Dendritic cell treated with granulocyte-macrophage colony-stimulating factor and Interleukin-4, amounts not matched to agents 40 ng/mL and 50 ng/mL, for 4 days (primary cell): ENCODE data around the gene WDR70.
"Not testable (repeated sequence)": the region's sequence is repeated elsewhere in the genome, so short reads cannot be mapped to it uniquely, and the experiment has no call there.

Source experiments
- H3K27ac Mint-ChIP-seq: one replicate; pipeline ENCODE4 v1.8.0; 2022; ENCODE audit warnings: mild to moderate bottlenecking, mixed read lengths
- H3K27me3 Mint-ChIP-seq: one replicate; pipeline ENCODE4 v1.8.0; 2022; ENCODE audit warnings: mild to moderate bottlenecking, mixed read lengths
- H3K36me3 Mint-ChIP-seq: one replicate; pipeline ENCODE4 v1.8.0; 2022; ENCODE audit warnings: low read depth, mixed read lengths
- H3K4me1 Mint-ChIP-seq: one replicate; pipeline ENCODE4 v1.8.0; 2022; ENCODE audit warnings: low read depth, mixed read lengths
- H3K4me3 Mint-ChIP-seq: one replicate; pipeline ENCODE4 v1.8.0; 2022; ENCODE audit warnings: mild to moderate bottlenecking, moderate library complexity, mixed read lengths
- H3K9me3 Mint-ChIP-seq: one replicate; pipeline ENCODE4 v1.8.0; 2022; ENCODE audit warnings: mixed read lengths
- intact Hi-C: fragments of 100-400 bp; cut with micrococcal nuclease; formaldehyde crosslinking; loops from one replicate; pipeline ENCODE4 v1.15.0; 2022

WDR70 gene

GRCh38 chr5:37767961-37768360, 388.8 kb downstream of the WDR70 start:
- no peaks in the 10 kb centered on the region for H3K27me3 Mint-ChIP-seq
- intact Hi-C loops = no loop called here
- no peaks in the 10 kb centered on the region for H3K4me1 Mint-ChIP-seq
- no peaks in the 10 kb centered on the region for H3K9me3 Mint-ChIP-seq
- H3K36me3 Mint-ChIP-seq = no peaks in the 10 kb centered on the region
- no peak overlapping the region for H3K27ac Mint-ChIP-seq
- no peak overlapping the region for H3K4me3 Mint-ChIP-seq

DNA sequence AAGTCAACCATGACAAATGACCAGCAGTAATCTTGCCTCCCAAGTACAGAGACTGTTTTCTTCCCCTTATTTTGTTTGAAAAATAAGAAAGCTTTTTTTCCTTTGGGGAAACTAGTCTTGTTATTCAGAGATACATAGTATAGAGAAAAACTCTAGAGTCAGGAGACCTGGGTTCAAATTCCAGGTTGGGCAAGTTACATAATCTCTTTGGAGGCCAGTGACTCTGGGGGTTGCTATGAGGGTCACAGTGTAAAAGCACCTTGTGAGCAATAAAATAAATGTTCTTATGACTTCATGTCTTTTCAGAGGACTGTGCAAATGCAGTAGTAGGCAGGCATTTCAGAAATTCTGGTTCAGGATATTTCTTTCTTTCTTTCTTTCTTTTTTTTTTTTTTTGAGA, 389.3 kb downstream of the WDR70 start:
- Mint-ChIP-seq H3K27me3 (no peaks in the 10 kb centered on the region), H3K4me3 (no peak overlapping the region), H3K27ac (no peak overlapping the region), H3K36me3 (no peaks in the 10 kb centered on the region), H3K9me3 (no peaks in the 10 kb centered on the region), H3K4me1 (no peaks in the 10 kb centered on the region)
- intact Hi-C loops = no loop called here

- Mint-ChIP-seq H3K27me3 (no peaks in the 10 kb centered on the region), H3K4me1 (no peaks in the 10 kb centered on the region), H3K4me3 (no peak overlapping the region), H3K27ac (no peak overlapping the region), H3K36me3 (no peaks in the 10 kb centered on the region), H3K9me3 (peaks cover under 1% of the 10 kb centered on the region)
- intact Hi-C loops = no loop called here
These were observed 390.0 kb downstream of the WDR70 start for GRCh38 chr5:37769108-37769507.

DNA sequence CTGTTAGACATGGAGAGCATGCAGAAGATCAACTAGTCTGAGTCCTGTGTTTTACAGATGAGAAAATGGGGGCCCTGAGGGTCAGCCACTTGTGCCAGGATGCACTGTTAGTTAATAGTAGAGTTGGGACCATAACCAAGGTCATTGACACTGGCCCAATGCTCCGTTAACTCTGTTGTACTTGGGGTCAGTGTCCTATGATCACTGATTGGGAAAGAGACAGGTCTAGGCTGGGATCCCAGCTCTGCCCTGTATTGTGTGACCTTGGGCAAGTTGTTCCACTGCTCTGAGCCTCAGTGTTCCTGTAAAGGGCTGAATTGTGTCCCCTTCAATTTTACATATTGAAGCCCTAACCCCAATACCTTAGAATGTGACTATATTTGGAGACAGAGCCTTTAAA, 390.7 kb downstream of the WDR70 start:
- Mint-ChIP-seq H3K4me1 (no peaks in the 10 kb centered on the region), H3K36me3 (no peaks in the 10 kb centered on the region), H3K9me3 (peaks cover 7% of the 10 kb centered on the region), H3K27ac (no peak overlapping the region), H3K4me3 (no peak overlapping the region), H3K27me3 (no peaks in the 10 kb centered on the region)
- intact Hi-C loops = no loop called here

GRCh38 chr5:37770786-37771185, 391.7 kb downstream of the WDR70 start:
- Mint-ChIP-seq H3K27me3 (no peaks in the 10 kb centered on the region), H3K36me3 (no peaks in the 10 kb centered on the region), H3K27ac (no peak overlapping the region), H3K9me3 (peaks cover 14% of the 10 kb centered on the region), H3K4me1 (no peaks in the 10 kb centered on the region), H3K4me3 (no peak overlapping the region)
- intact Hi-C loops = no loop called here

DNA sequence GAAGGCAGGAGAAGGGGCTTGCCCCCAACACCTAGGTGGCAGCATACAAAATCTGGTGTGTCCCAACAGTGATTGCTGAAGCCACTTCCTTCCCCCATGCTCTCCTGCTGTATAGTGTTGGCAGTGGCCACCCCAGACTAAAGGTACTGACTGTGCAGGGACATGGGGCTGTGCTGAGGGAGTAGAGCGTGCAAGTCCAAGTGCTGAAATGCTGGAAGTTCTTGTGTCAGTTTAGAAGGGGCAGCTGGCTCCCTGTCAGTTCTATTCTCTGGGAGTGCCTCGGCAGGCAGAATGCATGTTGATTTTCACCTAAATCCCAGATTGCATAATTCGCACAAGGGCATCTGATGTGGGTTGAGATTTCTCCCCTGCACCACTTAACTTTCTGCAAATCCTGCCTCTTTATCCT, 392.1 kb downstream of the WDR70 start:
- H3K36me3 Mint-ChIP-seq = no peaks in the 10 kb centered on the region
- H3K27me3 Mint-ChIP-seq = no peaks in the 10 kb centered on the region
- H3K4me3 Mint-ChIP-seq = no peak overlapping the region
- peaks cover 14% of the 10 kb centered on the region for H3K9me3 Mint-ChIP-seq
- intact Hi-C loops = no loop called here
- H3K4me1 Mint-ChIP-seq = no peaks in the 10 kb centered on the region
- no peak overlapping the region for H3K27ac Mint-ChIP-seq

- no peaks in the 10 kb centered on the region for H3K36me3 Mint-ChIP-seq
- H3K27me3 Mint-ChIP-seq = no peaks in the 10 kb centered on the region
- H3K27ac Mint-ChIP-seq = no peak overlapping the region
- H3K9me3 Mint-ChIP-seq = peaks cover 14% of the 10 kb centered on the region
- H3K4me1 Mint-ChIP-seq = no peaks in the 10 kb centered on the region
- H3K4me3 Mint-ChIP-seq = no peak overlapping the region
- intact Hi-C loops = no loop called here
These were observed 392.6 kb downstream of the WDR70 start for GRCh38 chr5:37771731-37772130.

DNA sequence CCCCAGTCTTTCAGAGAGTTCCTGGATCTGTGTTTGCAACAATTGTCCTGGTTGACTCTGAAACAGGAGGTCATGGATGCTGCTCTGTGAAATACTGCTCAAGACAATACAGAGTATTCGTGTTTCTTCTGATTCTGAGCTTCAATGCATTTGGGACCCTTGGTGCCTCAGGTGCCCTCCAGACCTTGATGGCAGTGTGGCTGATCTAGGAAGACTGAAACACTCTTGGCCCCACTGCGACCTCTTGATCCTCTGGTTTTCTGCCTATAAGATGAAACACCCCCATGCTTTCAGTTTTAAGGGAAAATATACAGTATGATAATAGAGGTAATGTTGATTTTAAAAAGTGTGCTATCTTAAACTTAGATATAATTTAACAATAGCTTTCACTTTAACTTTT, 393.1 kb downstream of the WDR70 start:
- Mint-ChIP-seq H3K36me3 (no peaks in the 10 kb centered on the region), H3K4me3 (no peak overlapping the region), H3K9me3 (peaks cover 14% of the 10 kb centered on the region), H3K27ac (no peak overlapping the region), H3K27me3 (no peaks in the 10 kb centered on the region), H3K4me1 (no peaks in the 10 kb centered on the region)
- intact Hi-C loops = no loop called here

DNA sequence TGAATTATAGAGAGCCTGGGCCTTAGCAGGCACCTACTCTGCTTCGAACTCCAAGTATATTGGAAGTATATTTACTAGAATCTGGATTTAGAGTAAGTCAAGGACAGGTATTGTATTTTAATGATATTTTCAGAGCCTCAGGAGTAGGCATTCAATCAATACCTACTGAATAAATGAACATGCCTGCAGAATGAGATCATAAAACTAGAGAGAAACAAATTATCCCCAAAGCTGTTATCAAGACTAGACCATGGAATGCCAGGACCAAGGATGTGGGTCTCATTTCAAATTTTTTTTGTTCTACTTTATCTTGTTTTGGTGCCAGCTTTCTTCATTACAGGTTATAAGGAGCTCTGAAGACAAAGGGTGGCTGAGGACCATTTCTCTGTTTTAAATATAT, 394.7 kb downstream of the WDR70 start:
- H3K36me3 Mint-ChIP-seq = no peaks in the 10 kb centered on the region
- intact Hi-C loops = no loop called here
- H3K9me3 Mint-ChIP-seq = peaks cover 14% of the 10 kb centered on the region
- H3K27ac Mint-ChIP-seq = no peak overlapping the region
- no peak overlapping the region for H3K4me3 Mint-ChIP-seq
- no peaks in the 10 kb centered on the region for H3K4me1 Mint-ChIP-seq
- H3K27me3 Mint-ChIP-seq = no peaks in the 10 kb centered on the region

GRCh38 chr5:37774912-37775483, 395.9 kb downstream of the WDR70 start:
- no peak overlapping the region for H3K4me3 Mint-ChIP-seq
- H3K9me3 Mint-ChIP-seq = peaks cover 14% of the 10 kb centered on the region
- H3K36me3 Mint-ChIP-seq = no peaks in the 10 kb centered on the region
- no peak overlapping the region for H3K27ac Mint-ChIP-seq
- H3K4me1 Mint-ChIP-seq = no peaks in the 10 kb centered on the region
- H3K27me3 Mint-ChIP-seq = no peaks in the 10 kb centered on the region
- intact Hi-C loops = no loop called here

GRCh38 chr5:37776826-37777225, 397.7 kb downstream of the WDR70 start:
- Mint-ChIP-seq H3K36me3 (no peaks in the 10 kb centered on the region), H3K9me3 (peaks cover 14% of the 10 kb centered on the region), H3K27ac (no peak overlapping the region), H3K4me1 (no peaks in the 10 kb centered on the region), H3K27me3 (no peaks in the 10 kb centered on the region), H3K4me3 (no peak overlapping the region)
- intact Hi-C loops = no loop called here

GRCh38 chr5:37777432-37778130, 398.5 kb downstream of the WDR70 start:
- peaks cover 14% of the 10 kb centered on the region for H3K9me3 Mint-ChIP-seq
- H3K4me3 Mint-ChIP-seq = no peak overlapping the region
- H3K4me1 Mint-ChIP-seq = no peaks in the 10 kb centered on the region
- H3K36me3 Mint-ChIP-seq = no peaks in the 10 kb centered on the region
- no peak overlapping the region for H3K27ac Mint-ChIP-seq
- intact Hi-C loops = no loop called here
- no peaks in the 10 kb centered on the region for H3K27me3 Mint-ChIP-seq

- H3K4me1 Mint-ChIP-seq, H3K36me3 Mint-ChIP-seq, H3K27ac Mint-ChIP-seq, H3K9me3 Mint-ChIP-seq, H3K4me3 Mint-ChIP-seq, H3K27me3 Mint-ChIP-seq, intact Hi-C loops: not testable (repeated sequence)
These were observed 402.3 kb downstream of the WDR70 start for GRCh38 chr5:37781409-37781808.

DNA sequence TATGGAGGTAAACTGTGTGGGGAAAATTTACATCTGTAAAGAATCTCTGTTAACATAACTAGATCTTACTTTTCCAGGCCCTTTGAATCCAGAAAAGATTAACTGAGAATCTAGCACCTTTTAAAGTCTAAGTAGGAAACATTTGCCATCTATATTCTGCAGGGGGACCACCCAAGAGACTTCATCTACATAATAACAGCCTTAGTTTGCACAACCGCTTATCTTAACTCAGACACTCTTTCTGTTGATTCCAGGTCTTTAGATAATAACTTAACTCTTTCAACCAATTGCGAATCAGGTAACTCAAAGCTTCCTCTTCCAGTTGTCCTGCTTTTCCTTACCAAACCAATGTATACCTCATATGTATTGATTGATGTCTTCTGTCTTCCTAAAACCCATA, 407.3 kb downstream of the WDR70 start:
- Mint-ChIP-seq H3K36me3 (no peaks in the 10 kb centered on the region), H3K9me3 (peaks cover 9% of the 10 kb centered on the region), H3K4me3 (no peak overlapping the region), H3K4me1 (no peaks in the 10 kb centered on the region), H3K27me3 (no peaks in the 10 kb centered on the region), H3K27ac (no peak overlapping the region)
- intact Hi-C loops = no loop called here
